A549 (cell line): Measurements from ENCODE around the gene ARHGEF7. TPM values are rescaled to one million over a fixed set of nuclear protein-coding genes. Genes with fewer than 3 reads are reported as not detected.

Source experiments
- ATAC-seq, 2 experiments: fragments of 200-7000 bp in 1 of 2; fragments of >200 bp in 1 of 2; cut with Nextera tagmentation in 1 of 2; cut with Tn5 transposase in 1 of 2; 3 replicates each; pipeline versions ENCODE4 v1.8.0 to v1.9.1; 2018 to 2020; ENCODE audit warnings: mild to moderate bottlenecking in 1 of 2, moderate library complexity in 1 of 2
- CTCF ChIA-PET: fragments of 300-600 bp; sonication (Branson Sonifier 250); formaldehyde crosslinking; extraction: SDS; loops from one replicate; lab custom pipeline; 2021; ENCODE audit warnings: antibody characterized with exemption, inconsistent platforms; lab: Yijun Ruan, JAX
- POLR2A ChIA-PET: fragments of 350-600 bp; formaldehyde crosslinking; extraction: SDS; loops from one replicate; lab custom pipeline; 2021; ENCODE audit warnings: antibody characterized with exemption, inconsistent platforms; lab: Yijun Ruan, JAX
- DNase-seq, 2 experiments: peaks; one replicate each; pipeline versions ENCODE4 v3.0.0 to v3.0.0-alpha.2; 2011 to 2016; ENCODE audit warnings: low read depth in 1 of 2, low spot score in 1 of 2
- FAIRE-seq: peaks from 2 replicates; lab custom pipeline; 2011; peaks lifted over from hg19 to GRCh38; lab: Jason Lieb, UNC
- H3K27ac ChIP-seq, 2 experiments: fragments of >200 bp; sonication (Bioruptor Twin); formaldehyde crosslinking; 3 replicates each; pipeline ENCODE4 v1.5.1; 2016 to 2017
- H3K4me1 ChIP-seq: fragments of >200 bp; sonication (Bioruptor Twin); formaldehyde crosslinking; 3 replicates; pipeline ENCODE4 v1.6.1; 2016
- H3K4me2 ChIP-seq: fragments of >200 bp; sonication (Bioruptor Twin); formaldehyde crosslinking; 3 replicates; pipeline ENCODE4 v1.6.1; 2016
- H3K4me3 ChIP-seq: fragments of >200 bp; sonication (Bioruptor Twin); formaldehyde crosslinking; 3 replicates; pipeline ENCODE4 v1.5.1; 2016
- H3K9me3 ChIP-seq: fragments of >200 bp; sonication (Bioruptor Twin); formaldehyde crosslinking; 3 replicates; pipeline ENCODE4 v1.6.1; 2016
- CBX8 ChIP-seq: fragments of 200-600 bp; sonication (generic); IDR thresholded peaks from 2 replicates; pipeline ENCODE4 v1.6.1; 2016
- EHMT2 ChIP-seq: fragments of 200-600 bp; sonication (generic); IDR thresholded peaks from 2 replicates; pipeline ENCODE4 v1.6.1; 2016; ENCODE audit warnings: antibody characterized with exemption, low read depth, mild to moderate bottlenecking, moderate library complexity
- EP300 ChIP-seq, 2 experiments: fragments of >200 bp; sonication (Bioruptor Twin); formaldehyde crosslinking; IDR thresholded peaks; 2 replicates in 1 of 2; 3 replicates in 1 of 2; pipeline ENCODE4 v1.6.1; 2016 to 2017
- FOXS1 ChIP-seq: fragments of 250-450 bp; sonication (Bioruptor Pico); IDR thresholded peaks from 2 replicates; pipeline ENCODE4 v1.5.0; 2020; ENCODE audit warnings: mild to moderate bottlenecking, moderate library complexity
- HEYL ChIP-seq: fragments of 250-450 bp; sonication (Bioruptor Pico); IDR thresholded peaks from 2 replicates; pipeline ENCODE4 v1.8.0; 2021; ENCODE audit warnings: mild to moderate bottlenecking, moderate library complexity
- HMGXB4 ChIP-seq: fragments of 250-450 bp; sonication (Bioruptor Pico); IDR thresholded peaks from 2 replicates; pipeline ENCODE4 v1.5.0; 2021; ENCODE audit warnings: mild to moderate bottlenecking, moderate library complexity, borderline replicate concordance
- MAFK ChIP-seq: fragments of 450-650 bp; IDR thresholded peaks from 2 replicates; pipeline ENCODE4 v1.6.1; 2014; ENCODE audit not compliant: partially characterized antibody
- MAZ ChIP-seq: fragments of 150-350 bp; IDR thresholded peaks from 2 replicates; pipeline ENCODE4 v1.6.1; 2014; ENCODE audit warnings: antibody characterized with exemption, low read depth, low read length, borderline replicate concordance
- NR3C1 ChIP-seq: fragments of >200 bp; sonication (Bioruptor Twin); formaldehyde crosslinking; IDR thresholded peaks from 3 replicates; pipeline ENCODE4 v1.6.1; 2017
- POLR2A ChIP-seq: IDR thresholded peaks from 2 replicates; pipeline ENCODE4 v1.6.1; 2012; ENCODE audit warnings: mild to moderate bottlenecking, low read length
- SMC3 ChIP-seq: fragments of >200 bp; sonication (Bioruptor Twin); formaldehyde crosslinking; IDR thresholded peaks from 3 replicates; pipeline ENCODE4 v1.6.1; 2018; ENCODE audit warnings: inconsistent platforms
- SREBF2 ChIP-seq: fragments of 450-650 bp; IDR thresholded peaks from 2 replicates; pipeline ENCODE4 v1.6.1; 2014; ENCODE audit warnings: mild to moderate bottlenecking, moderate library complexity
- TFCP2L1 ChIP-seq: fragments of 250-450 bp; sonication (Bioruptor Pico); IDR thresholded peaks from 2 replicates; pipeline ENCODE4 v1.5.0; 2021; ENCODE audit warnings: mild to moderate bottlenecking
- TP53 ChIP-seq: fragments of 250-450 bp; sonication (Bioruptor Pico); IDR thresholded peaks from 2 replicates; pipeline ENCODE4 v1.5.0; 2021; ENCODE audit warnings: mild to moderate bottlenecking, moderate library complexity
- ZFP36 ChIP-seq: fragments of 450-650 bp; IDR thresholded peaks from 2 replicates; pipeline ENCODE4 v1.6.1; 2014; ENCODE audit warnings: borderline replicate concordance; ENCODE audit not compliant: partially characterized antibody
- WGBS: methylation state at CpG from one replicate; pipeline ENCODE4 v1.1.6; 2017; ENCODE audit errors: missing lambda C conversion rate; 5-methylcytosine and 5-hydroxymethylcytosine counted together
- polyA plus RNA-seq, 4 experiments: library from polyadenylated mRNA; depleted of rRNA in 3 of 4; stranded (reverse); fragments of >200 nt; fragmentation: RNase III in 1 of 4; extraction: RNeasy Plus Mini Kit Qiagen cat#74134 plus additional on column Dnase treatment in 1 of 4; gene quantifications; 2 replicates in 3 of 4; 3 replicates in 1 of 4; pipeline ENCODE4 v1.2.3, GENCODE V29; 2011 to 2017
- TF ChIP-seq, protein P1 (sequence below): fragments of 250-450 bp; sonication (Bioruptor Pico); IDR thresholded peaks from 2 replicates; pipeline ENCODE4 v1.5.0; 2020; ENCODE audit warnings: low read depth, mild to moderate bottlenecking, moderate library complexity

Gene ARHGEF7
- polyA plus RNA-seq, 2 of the 4 experiments (the other 2 are of a cell fraction) = 21.1 to 23.1 TPM

- ChIA-PET POLR2A (no interaction called here), CTCF (no interaction called here)
- WGBS = 94% methylated on average over 7 of the region's 14 CpGs
- H3K4me2 ChIP-seq = no peak overlapping the region
- FAIRE-seq (no peak), DNase-seq (no peak), ATAC-seq (no peak)
- H3K27ac ChIP-seq = no peak overlapping the region
- no peak for TF ChIP-seq FOXS1 (CRISPR knock-in tag)
- TF ChIP-seq TFCP2L1 (CRISPR knock-in tag) = no peak
- TF ChIP-seq ZFP36 = no peak
- no peak for TF ChIP-seq HMGXB4 (CRISPR knock-in tag)
- H3K4me1 ChIP-seq = no peaks in the 10 kb centered on the region
- H3K4me3 ChIP-seq = no peak overlapping the region
- no peaks in the 10 kb centered on the region for H3K9me3 ChIP-seq
Observed at GRCh38 chr13:111181977-111182376, 66.9 kb downstream of the ARHGEF7 start.

DNA sequence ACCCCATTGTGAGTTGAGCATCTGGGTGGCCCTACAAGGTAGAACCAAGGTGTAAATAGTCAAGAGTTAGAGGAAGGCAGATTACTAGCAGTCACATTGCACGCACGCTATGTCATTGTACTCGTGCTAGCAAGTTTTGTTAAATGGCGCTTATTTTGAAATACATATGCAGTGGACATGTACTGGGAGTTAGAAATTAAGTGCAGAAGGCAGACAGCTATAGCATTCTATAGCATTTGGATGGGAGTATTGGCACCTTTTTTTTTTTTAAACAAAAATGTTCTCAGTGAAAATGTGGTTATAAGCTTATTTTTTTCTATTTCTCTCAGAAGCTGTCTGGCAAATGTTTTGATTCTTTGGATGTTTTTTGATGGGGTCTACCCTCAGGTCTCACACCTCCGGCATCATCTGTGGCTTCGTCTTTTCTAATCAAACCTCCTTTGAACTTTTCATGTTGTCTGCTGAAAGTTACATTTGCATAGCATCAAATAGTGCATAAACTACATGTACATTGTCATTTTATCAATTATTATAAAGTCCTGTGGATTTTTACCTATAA lies 68.1 kb downstream of the ARHGEF7 start:
- ChIA-PET POLR2A (no interaction called here), CTCF (no interaction called here)
- ATAC-seq = no peak
- H3K4me3 ChIP-seq = no peak overlapping the region
- no peak for TF ChIP-seq SMC3
- WGBS = 97% methylated on average over 6 of the region's 6 CpGs
- no peak overlapping the region for H3K27ac ChIP-seq
- H3K4me2 ChIP-seq = no peak overlapping the region
- H3K4me1 ChIP-seq = 0 out of 3 replicates have a peak, but pooled peaks cover 4% of the 10 kb centered on the region
- no peaks in the 10 kb centered on the region for H3K9me3 ChIP-seq
- DNase-seq = no peak
- no peak for FAIRE-seq

GRCh38 chr13:111183959-111184358 lies 68.8 kb downstream of the ARHGEF7 start:
- H3K4me2 ChIP-seq = no peak overlapping the region
- DNase-seq (no peak), ATAC-seq (no peak), FAIRE-seq (no peak)
- H3K27ac ChIP-seq = no peak overlapping the region
- WGBS = 91% methylated on average over 10 of the region's 10 CpGs
- no peak for TF ChIP-seq EHMT2
- no peak for TF ChIP-seq MAFK
- TF ChIP-seq NR3C1 = no peak
- TF ChIP-seq CBX8 = no peak
- TF ChIP-seq HEYL (CRISPR knock-in tag) = no peak
- TF ChIP-seq SREBF2 = no peak
- no peak for TF ChIP-seq TP53 (CRISPR knock-in tag)
- no peak for TF ChIP-seq POLR2A
- TF ChIP-seq, protein P1, sequence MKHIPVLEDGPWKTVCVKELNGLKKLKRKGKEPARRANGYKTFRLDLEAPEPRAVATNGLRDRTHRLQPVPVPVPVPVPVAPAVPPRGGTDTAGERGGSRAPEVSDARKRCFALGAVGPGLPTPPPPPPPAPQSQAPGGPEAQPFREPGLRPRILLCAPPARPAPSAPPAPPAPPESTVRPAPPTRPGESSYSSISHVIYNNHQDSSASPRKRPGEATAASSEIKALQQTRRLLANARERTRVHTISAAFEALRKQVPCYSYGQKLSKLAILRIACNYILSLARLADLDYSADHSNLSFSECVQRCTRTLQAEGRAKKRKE (CRISPR knock-in tag) = no peak
- no peak for TF ChIP-seq HMGXB4 (CRISPR knock-in tag)
- TF ChIP-seq EP300 (IDR thresholded peaks at IDR 0.05) = no peak
- TF ChIP-seq MAZ = no peak
- ChIA-PET POLR2A (no interaction called here), CTCF (interaction anchor here (1.7 kb wide), 1 partner anchor 11 kb away, joined by 3 read pairs; no protein-coding TSS in a partner anchor)
- H3K4me3 ChIP-seq = no peak overlapping the region
- H3K9me3 ChIP-seq = no peaks in the 10 kb centered on the region
- 0 out of 3 replicates have a peak, but pooled peaks cover 4% of the 10 kb centered on the region for H3K4me1 ChIP-seq
